GM18909 (cell line): ENCODE data around the gene PMM1.
"Not testable (repeated sequence)": the region's sequence is repeated elsewhere in the genome, so short reads cannot be mapped to it uniquely, and the experiment has no call there.

ENCODE experiments used
- ATAC-seq: cut with Tn5 transposase; IDR thresholded peaks from one replicate; pipeline ENCODE4 v1.9.1; 2021; ENCODE audit warnings: mild to moderate bottlenecking; ENCODE audit not compliant: unreplicated experiment, poor library complexity

Gene PMM1

DNA sequence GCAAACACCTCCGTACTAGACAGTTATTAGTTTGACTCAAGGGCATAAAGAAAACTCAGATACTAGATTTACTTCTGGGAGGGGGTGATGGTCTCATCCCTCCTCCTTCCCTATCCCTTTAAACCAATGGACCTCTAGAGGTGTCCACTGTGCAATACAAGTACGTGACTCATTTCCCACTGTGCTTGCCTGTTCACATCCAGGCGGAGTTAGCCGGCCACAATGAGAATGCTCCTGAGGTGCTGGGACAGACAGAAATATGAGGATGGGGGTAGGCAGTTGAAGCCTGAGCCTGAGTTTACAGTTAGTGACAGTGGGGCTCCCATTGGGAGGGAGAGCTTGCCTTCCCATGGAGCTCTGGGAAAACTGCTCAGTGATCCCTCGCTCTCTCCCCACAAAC is 8.4 kb upstream of the PMM1 start:
- ATAC-seq: no peak

DNA sequence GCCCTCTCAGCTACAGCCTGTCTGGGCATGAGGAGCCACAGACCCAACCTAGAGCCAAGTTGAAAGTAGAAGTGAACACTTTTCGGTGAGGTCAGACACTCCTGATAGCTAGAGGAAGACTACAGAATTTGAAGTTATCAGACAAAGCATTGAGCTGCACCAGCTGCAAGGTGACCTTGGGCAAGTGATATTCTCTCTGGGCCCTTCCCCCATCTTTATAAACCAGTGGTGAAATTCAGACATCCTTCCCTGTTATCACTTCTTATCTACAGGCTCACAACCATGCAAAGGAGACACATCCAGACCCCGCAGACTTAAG is 8.0 kb upstream of the PMM1 start:
- no peak for ATAC-seq

DNA sequence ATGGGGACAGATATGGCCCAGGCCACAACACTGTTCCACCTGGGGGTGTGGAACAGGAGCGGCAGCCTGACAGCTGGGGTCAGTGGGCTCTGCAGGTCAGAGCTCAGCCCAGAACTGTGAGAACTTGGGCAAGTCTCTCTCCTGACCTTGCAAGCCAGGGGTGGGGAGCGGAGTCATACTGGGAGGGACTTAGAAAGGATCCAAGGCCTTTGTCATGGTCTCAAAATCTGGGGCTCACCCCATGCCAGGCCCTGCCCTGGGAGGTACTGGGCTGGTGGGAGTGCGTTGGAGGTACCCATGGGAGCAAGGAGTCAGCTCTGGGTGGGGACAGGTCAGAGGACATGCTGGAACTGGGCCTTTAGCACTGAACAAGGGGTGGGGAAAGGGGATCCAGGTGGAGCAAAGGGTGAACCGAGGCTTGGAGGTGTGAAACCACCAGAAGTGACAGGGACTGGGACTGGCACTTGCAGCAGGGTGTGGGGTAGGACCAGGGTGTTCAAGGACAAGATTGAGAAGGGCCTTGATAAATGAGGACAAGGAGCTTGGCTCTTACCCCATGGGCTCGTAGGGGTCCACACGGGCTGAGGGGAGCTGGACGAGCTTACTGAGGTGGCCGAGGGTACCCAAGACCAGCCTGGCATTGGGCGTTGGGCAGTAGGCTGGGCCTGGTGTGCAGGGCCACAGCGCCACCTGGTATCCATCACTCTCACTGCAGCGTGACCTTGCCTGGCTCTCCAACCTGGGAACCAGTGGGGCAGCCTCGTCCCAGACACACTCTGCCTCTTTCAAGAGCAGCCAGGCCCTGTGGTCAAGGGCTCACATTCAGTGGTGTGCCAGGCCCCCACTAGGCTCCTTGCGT is 7.4 kb upstream of the PMM1 start:
- ATAC-seq: no peak

DNA sequence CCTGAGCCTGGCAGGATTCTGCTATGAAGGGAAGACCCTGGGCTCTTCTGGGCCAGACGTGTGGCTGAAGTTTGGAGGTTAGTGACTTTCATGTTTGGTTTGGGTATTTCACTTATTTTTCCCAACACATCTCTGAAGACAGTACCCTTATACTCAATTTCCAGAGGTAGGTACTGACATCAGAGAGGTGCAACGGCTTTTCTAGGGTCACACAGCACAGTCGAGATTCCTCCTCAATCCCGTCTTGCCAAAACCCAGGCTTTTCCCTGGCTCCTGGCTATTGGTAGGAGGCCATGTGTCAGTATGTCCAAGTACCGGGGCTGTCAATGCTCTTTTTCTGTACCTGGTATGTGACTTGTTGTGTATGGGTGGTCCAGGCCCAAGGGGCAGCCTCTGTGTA is 6.1 kb upstream of the PMM1 start:
- no peak for ATAC-seq

DNA sequence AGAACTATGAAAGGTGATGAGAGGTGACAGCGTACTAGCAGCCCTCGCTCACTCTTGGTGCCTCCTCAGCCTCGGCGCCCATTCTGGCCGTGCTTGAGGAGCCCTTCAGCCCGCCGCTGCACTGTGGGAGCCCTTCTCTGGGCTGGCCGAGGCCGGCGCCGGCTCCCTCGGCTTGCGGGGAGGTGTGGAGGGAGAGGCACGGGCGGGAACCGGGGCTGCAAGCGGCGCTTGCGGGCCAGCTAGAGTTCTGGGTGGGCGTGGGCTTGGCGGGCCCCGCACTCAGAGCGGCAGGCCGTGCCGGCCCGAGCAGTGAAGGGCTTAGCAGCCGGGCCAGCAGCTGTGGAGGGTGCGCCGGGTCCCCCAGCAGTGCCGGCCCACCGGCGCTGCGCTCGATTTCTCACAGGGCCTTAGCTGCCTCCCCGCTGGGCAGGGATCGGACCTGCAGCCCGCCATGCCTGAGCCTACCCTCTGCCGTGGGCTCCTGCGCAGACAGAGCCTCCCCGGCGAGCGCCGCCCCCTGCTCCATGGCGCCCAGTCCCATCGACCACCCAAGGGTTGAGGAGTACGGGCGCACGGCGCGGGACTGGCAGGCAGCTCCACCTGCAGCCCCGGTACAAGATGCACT is 3.8 kb upstream of the PMM1 start:
- ATAC-seq: not testable (repeated sequence)

DNA sequence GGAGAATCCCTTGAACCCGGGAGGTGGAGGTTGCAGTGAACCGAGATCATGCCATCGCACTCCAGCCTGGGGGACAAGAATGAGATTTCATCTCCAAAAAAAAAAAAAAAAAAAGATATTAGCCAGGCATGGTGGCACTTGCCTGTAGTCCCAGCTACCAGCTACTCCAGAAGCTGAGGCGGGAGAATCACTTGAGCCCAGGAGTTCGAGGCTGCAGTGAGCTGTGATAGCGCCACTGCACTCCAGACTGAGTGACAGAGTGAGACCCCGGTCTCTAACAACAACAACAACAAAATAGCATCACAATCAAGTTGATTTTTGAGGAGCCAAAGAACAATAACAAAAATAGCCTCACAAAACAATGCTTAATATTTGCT is 2.3 kb downstream of the PMM1 start:
- ATAC-seq: no peak

DNA sequence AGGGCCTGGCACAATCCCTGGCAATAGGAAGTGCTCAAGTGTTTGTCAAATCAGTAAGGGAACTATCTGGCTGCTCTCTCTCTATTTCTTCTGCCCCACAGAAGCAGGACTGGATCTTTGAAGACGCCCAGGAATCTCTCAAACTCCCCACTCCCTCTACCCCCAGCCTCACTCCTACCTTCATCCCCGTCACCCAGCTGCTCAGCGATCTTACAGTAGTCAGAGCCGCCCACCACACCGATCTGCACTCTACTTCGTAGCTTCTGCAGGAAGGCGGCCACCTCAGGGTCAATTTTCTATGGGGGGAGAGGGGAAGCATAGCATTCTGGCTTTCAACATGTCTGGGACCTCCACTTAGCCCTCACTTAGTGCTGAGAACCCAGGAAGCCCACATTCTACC is 3.7 kb downstream of the PMM1 start:
- ATAC-seq: no peak

DNA sequence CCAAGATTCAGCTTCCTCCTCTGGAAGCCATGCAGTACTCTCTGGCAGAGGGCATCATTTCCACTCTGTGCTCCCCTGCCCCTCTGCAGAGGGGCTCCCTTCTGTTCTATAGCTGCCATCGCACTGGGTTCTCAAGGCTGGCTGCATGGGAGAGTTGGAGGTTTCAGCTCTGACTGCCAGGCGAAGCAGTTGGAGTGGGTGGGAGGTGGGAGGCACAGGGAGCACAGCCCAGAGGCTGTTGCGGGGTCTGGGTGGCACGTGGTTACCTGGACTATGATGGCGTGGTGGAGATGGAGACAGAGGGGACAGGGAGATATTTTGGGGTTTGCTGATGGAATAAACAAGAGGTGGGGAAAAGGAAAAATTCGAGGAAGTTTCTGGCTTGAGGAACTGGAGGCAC is 4.8 kb downstream of the PMM1 start:
- ATAC-seq: no peak

DNA sequence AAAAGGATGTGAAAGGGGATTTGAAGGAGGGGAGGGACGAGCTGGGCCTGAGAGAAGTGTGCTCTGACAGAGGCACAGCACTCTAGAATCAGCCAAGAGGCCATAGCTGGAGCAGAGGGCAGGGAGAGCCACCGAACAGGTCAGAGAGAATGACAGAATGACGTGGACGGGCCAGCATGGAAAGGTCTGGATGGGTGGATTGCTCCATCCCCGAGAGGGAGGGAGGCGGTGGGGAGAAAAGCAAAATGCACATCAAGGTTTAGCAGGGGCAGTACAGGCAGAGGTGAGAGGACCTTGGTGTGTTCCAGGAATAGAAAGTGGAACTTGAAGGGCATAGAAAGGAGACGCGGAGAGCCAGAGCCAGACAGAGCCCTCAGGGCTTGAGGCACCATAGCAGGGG is 6.9 kb downstream of the PMM1 start:
- no peak for ATAC-seq

DNA sequence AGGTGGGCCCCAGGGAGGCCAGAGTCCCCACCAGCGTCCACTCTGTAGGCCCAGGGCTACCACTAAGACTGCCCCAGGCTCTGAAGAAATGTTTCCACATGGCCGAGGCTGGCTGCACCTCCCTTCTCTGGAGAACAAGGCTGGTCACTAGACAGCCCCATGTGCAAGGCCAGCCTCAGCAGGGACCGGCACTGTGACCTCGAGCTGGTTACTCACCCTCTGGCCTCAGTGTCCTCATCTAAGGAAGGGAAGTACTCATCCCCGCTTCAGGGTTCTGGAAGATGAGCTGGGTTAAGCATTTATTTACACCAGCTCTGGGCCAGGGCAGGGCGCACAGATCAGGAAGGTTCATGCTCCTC is 9.7 kb downstream of the PMM1 start:
- no peak for ATAC-seq

DNA sequence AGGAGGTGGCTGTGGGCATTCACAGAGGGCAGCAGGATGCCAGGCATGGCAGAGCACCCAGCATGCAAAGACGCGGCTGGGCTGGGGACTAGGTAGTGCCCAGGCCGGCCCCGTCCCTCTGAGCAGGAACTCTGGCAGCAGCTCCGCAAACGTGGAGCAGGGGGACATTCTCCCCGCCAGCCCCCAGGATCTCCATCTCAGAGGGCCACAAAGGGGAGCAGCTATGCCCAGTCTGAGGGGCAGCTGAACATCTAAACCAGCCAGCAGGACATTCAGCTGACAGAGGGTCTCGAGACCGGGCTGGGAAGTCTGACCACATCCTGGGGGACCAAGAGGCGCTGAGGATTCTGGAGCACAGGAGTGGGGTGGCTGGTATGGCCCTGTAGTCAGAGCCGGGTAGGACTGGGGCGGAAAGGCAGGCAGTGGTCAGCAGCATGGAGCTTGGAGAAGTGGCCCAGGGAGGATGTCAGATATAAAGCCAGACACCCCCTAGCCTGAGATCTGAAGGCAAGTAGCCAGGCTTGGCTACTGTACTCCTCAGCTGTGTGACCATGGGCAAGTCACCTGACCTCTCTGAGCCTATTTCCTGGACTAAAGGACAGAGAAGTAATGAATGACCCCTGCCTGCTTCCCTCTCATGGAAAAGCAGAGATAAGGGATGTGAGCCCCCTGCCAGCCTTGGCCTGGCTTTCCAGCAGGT is 10.2 kb downstream of the PMM1 start:
- no peak for ATAC-seq

DNA sequence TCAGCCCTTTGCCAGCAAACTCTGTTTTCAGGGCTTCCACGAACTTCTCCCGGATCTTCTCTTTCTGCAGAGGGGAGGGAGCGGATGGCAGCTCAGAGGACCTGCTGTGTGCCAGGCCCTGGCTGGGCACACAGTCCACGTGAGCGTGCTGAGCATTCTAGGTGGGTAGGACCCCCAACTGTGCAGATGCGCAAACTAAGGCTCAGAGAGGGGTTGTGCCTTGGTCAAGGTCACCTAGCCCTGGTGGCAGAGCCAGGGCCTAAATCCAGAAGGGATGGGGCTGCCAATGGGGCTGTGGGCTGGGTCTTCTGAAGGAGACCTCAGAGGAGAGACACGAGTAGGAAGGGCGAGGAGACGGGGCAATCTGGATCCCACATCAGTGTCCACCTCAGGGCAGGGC is 10.8 kb downstream of the PMM1 start:
- ATAC-seq: no peak

DNA sequence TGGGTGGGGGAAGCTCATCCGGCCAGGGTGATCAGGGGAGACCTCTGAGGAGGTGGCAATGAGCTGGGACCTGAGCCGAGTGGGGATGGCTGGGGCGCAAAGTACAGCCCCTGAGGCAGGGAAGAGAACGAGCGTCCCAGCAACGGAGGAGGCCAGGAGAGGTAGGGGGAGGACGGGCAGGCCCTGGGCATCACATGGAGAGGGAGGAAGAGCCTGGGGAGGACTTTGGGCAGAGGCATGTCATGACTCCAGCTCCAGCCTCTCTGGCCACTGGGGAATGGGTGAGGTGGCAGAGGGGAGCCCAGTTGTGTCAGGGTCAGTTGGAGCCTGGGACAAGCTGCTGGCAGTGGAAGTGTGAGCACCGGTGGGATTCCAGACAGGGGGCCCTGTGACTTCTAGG is 11.5 kb downstream of the PMM1 start:
- ATAC-seq: no peak

DNA sequence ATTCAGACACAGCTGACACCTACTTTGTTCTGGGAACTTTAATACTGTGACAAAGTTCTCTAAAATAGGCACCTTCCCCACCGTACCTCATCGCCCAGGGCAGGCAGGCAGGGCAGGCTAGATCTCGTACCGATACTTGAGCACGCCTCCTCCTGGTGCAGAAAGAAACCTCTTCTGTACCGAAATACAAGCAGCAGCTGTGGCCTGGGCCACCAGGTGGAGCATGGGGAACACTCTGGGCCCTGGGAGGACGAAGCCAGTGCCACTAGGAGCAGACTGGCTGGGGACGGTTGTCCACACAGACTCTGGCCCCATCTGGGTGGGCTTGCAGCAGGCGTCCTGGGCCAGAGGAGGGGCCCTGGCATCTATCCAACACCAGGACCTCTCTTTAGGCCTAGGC is 12.8 kb downstream of the PMM1 start:
- no peak for ATAC-seq

DNA sequence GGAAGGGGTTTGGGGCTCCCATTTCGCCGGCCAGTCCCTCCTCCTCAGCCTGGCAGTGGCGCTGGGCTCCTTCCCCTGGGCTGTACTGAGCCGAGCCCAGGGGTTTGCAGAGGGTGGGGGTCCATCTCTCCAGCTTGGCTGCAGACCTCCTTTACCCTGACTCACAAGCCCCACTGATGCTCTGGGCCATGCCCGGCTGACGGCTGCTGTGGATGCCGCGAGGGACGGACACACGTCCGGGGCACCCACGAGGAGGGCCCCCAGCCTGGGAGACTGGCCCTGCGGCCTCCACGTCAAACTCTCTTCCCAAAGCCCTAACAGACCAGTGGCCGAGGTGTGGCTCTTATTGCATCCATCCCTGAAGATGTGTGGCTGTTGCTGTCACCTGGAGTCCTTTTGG is 14.1 kb downstream of the PMM1 start:
- no peak for ATAC-seq

DNA sequence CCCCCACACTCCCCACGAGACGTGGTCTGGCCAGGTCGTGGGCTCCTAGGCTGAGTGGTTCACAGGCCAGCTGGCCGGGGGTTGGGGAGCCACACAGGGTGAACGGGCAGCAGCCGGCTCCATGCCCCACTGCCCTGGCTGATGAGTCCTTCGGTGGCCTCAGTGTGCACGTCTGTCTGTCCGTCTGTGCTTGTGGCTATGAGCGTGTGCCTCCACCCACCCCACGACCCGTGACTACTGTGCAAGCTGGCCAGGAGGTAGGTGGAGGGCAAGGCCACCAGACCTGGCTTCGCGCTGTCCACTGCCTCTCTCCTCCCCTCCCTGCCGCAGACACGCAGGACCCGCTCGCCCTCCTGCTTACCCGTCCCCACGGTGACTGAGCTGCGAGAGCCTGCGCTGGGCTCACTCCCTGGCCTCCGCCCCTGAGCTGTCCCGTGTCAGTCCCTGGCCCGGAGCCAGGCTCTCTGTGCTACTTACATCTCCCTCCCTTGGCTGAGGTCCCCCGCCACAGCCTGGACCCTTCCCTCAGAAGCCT is 14.7 kb downstream of the PMM1 start:
- no peak for ATAC-seq

DNA sequence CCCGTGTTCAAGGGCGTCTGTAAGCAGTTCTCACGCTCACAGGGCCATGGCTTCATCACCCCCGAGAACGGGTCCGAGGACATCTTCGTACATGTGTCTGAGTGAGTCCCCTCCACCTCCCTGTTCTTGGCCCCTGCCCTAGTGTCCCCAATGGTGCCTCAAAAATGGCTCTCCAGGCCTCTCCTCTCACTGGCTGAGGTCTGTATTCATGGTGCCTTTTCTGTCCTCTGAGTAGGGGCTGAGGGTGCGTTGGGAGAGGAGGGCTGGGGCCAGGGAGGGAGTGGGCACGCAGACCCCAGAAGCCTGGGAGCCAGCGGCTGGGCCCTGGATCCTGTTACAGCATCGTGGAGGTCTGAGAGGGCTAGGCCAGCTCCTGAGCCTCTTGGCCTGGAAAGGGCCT is 16.0 kb downstream of the PMM1 start:
- no peak for ATAC-seq

DNA sequence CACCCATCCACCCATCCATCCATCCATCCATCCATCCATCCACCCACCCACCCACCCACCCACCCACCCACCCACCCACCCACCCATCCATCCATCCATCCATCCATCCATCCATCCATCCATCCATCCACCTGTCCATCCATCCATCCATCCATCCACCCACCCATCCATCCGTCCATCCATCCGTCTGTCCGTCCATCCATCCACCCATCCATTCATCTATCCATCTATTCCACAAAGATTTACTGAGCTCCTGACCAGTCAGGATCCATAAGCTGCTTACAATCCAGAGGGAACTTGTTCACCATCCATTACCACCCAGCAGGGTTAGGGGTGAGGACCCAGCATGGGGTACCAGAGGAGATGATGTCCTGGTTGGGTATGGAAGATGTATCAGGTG is 17.3 kb downstream of the PMM1 start:
- not testable (repeated sequence) for ATAC-seq

DNA sequence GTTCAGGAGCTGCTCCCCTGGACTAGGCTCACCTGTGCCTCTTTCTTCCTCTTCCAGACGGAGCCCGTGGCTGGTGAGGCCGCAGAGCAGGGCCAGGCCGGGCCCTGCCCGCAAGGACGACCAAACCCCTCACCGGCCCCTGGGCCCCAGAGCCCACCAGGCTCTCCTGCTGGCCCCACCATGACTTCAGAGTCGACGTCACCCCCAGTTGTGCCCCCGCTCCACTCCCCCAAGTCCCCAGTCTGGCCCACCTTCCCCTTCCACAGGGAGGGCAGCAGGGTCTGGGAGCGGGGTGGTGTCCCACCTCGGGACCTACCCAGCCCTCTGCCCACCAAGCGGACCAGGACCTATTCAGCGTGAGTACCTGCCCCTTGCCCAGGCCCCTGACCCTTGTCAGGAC is 17.9 kb downstream of the PMM1 start:
- ATAC-seq: no peak

DNA sequence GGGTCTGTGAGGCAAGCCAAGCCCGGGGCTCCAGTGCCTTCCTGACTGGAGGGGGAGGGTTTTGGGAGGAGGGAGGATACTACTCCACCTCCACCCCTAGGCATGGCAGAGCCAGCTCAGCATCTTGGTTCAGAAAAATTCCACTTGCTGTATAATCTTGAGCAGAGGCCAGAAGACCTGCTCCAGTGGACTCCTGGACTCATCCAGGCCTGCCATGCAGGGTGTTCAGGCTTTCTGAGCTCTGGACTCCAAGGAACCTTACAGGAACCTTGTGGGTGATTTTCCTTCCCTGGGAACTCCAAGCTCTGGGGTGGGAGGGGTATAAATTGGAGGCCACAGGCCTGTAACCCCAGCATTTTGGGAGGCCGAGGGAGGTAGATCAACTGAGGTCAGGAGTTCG is 19.4 kb downstream of the PMM1 start:
- no peak for ATAC-seq

DNA sequence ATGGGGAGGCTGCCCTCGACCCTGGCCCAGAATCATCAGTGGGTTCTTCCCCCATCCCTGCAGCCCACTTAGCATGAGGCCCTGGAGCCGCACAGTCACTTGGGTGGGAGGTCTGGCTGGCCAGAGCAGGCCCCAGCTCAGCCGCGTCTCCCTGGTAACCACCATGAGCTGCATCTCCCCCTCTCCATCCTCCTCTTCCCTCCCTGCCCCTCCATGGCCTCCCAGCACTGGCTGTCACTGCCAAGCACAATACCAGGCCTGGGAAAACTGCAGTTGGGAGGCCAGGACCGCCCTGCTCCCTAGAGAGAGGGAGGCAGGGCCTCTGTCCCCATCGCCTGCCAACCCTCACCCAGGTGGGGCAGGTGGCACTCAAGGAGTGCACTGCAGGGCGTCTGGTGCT is 20.8 kb downstream of the PMM1 start:
- ATAC-seq: no peak

DNA sequence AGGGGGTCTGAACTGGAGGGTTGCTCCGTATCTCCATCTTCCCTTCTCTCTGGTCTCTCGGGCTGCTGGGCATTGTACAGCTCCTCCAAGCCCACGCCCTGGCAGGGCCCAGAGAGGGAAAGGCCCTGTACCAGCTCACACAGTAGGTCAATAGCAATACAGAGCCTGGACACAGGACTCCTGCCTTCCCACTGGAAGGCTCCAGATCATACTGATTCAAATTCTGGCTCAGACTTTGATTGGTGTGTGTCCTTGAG is 22.2 kb downstream of the PMM1 start:
- no peak for ATAC-seq
